Esophagus squamous epithelium (tissue), 4 donors: ENCODE data around the gene RASGEF1C.

ENCODE experiments used
- CTCF ChIP-seq, 6 experiments: fragments of 450-650 bp in 4 of 6; fragments of 200-600 bp in 2 of 6; sonication (generic) in 2 of 6; IDR thresholded peaks; one replicate each; pipeline ENCODE4 v1.5.1; 2016 to 2019; ENCODE audit warnings: antibody characterized with exemption in 6 of 6, mild to moderate bottlenecking in 4 of 6, moderate library complexity in 4 of 6
- POLR2A ChIP-seq, 4 donors: fragments of 450-650 bp; IDR thresholded peaks; one replicate each; pipeline ENCODE4 v1.6.1; 2017; ENCODE audit warnings: antibody characterized with exemption in 4 of 4, mild to moderate bottlenecking in 4 of 4, moderate library complexity in 3 of 4

DNA sequence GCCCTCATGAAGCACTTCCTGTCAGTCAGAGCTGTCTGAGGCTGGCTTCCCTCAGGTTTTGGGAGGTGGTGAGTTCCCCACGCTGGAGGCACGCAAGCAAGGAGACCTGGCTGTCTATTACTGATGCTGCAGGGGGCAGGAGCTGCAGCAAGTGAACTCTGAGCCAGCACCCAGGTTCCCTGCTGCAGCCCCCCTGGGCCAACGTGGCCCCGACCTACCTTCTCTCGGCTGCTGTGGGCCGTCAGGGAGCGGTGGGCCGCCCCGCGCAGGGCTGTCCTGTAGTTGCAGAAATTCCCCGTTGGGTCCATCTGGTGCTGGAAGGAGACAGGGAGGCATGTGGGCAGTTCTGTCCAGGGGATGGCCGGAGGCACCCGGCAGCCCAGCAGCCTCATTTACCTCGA lies 90.6 kb downstream of the RASGEF1C start:
- TF ChIP-seq CTCF (IDR thresholded peaks at IDR 0.05): no peak
- no peak for TF ChIP-seq POLR2A (IDR thresholded peaks at IDR 0.05)
